ENCODE measurements around the gene BAG1. TPM values are rescaled to one million over a fixed set of nuclear protein-coding genes. Genes with fewer than 3 reads are reported as not detected.

The BAG1 gene
- polyA plus RNA-seq, 3 donors = 88.3 to 121 (median 99.5) TPM

- H3K27ac ChIP-seq (ENCODE audit: low read depth, low read length) = no peak overlapping the region
- WGBS, 3 donors = 52 to 88% (median 73%) methylated on average over 4 of the region's 4 CpGs
Measured at GRCh38 chr9:33228606-33229005, 35.9 kb downstream of the BAG1 start.

DNA sequence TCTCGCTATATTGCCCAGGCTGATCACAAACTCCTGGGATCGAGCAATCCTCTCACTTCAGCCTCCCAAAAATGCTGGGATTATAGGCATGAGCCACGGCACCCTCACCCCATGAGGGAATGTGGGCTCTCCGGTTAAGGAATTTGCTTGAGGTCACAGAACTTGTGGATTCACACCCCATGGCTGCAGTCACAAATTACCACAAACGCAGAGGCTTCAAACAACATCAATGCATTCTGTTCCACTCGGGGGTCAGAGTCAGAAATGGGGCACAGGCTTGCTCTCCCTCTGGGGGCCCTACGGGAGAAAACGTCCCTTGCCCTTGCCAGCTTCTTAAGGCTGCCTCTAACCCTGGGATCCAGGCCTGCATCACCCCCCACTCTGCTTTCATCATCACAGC lies 36.8 kb downstream of the BAG1 start:
- H3K27ac ChIP-seq (ENCODE audit: low read depth, low read length) = no peak overlapping the region
- WGBS, 3 donors = 74 to 86% (median 83%) methylated on average over 8 of the region's 8 CpGs

DNA sequence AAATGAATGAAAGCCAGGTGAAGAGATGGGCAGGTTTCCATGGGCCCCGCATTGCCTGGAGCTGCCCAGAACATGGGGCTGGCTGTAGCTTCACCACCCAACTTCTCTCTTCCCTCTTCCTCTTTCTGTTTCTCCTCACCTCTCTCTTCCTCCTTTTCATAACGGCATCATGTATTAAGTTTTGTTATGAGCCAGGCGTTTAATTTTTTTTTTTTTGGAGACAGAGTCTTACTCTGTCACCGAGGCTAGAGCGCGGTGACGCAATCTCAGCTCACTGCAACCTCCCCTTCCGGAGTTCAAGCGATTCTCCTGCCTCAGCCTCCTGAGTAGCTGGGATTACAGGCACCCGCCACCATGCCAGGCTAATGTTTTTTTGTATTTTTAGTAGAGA lies 37.5 kb downstream of the BAG1 start:
- H3K27ac ChIP-seq (ENCODE audit: low read depth, low read length) = no peak overlapping the region
- WGBS, 3 donors = 52 to 80% (median 58%) methylated on average over 10 of the region's 10 CpGs

GRCh38 chr9:33225319-33226147 lies 39.0 kb downstream of the BAG1 start:
- 21 to 28% (median 25%) methylated on average over 6 of the region's 6 CpGs for WGBS, 3 donors

GRCh38 chr9:33223696-33224095 lies 40.8 kb downstream of the BAG1 start:
- 53 to 89% (median 81%) methylated on average over 1 of the region's 1 CpG for WGBS, 3 donors
- H3K27ac ChIP-seq (ENCODE audit: low read depth, low read length) = no peak overlapping the region

More at GRCh38 chr9:33225319-33226147, 39.0 kb downstream of the BAG1 start:
- H3K27ac ChIP-seq (ENCODE audit: low read depth, low read length) = no peak overlapping the region

- WGBS, 3 donors = 62 to 72% (median 67%) methylated on average over 3 of the region's 3 CpGs
- H3K27ac ChIP-seq (ENCODE audit: low read depth, low read length) = no peak overlapping the region
Measured at GRCh38 chr9:33222031-33222430, 42.5 kb downstream of the BAG1 start.

DNA sequence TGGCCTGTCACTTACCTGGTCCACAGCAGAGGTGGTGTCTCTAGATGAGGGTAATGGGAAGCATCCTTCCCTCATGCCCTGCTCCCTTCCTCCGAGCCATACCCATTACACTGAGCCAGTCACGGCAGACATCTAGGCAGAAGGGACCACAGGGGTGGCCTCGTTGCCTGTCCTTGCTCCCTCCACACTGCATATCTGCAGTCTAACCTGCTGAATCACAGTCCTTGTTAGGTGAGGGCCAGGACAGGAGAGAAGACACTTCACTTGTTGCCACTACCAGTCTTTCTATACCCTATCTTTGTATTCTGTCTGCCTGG lies 43.0 kb downstream of the BAG1 start:
- 86 to 91% (median 88%) methylated on average over 3 of the region's 3 CpGs for WGBS, 3 donors
- no peak overlapping the region for H3K27ac ChIP-seq (ENCODE audit: low read depth, low read length)

- H3K27ac ChIP-seq (ENCODE audit: low read depth, low read length) = no peak overlapping the region
- 75 to 80% (median 76%) methylated on average over 14 of the region's 14 CpGs for WGBS, 3 donors
Measured at GRCh38 chr9:33220681-33221567, 43.6 kb downstream of the BAG1 start.

DNA sequence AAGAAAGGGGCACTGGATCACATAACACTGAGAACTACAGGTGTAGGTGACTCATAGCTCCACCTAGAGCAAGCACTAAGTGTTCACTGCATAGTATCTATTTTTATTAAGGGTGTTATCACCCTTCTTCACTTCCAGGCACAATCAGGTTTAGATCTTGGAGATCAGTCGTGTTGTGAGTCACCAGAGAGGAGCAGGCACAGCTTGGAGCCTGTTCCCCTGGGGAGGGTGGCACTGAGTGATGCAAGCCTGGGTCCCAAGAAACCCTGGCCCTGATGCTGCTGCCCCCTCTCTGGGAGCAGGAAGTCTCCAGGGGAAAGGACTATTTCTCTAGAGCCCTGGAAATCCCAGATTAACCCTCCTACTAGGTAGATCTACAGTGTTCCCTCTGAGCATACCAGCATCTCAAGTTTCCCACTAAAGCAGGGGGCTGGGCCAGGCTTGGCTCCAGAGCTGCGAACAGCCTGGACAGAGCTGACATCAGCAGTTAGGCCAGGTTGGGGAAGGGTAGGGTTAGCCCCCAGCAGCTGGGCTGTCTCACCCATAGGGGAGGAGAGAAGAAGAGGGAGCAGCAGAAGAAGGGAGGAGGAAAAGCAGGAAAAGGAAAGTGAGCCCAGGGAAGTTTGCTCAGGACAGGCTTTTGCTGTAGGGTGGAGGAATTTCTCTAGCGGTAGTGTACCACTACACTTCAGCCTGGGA lies 52.7 kb downstream of the BAG1 start:
- H3K27ac ChIP-seq (ENCODE audit: low read depth, low read length) = no peak overlapping the region
- WGBS, 3 donors = 55 to 66% (median 65%) methylated on average over 3 of the region's 3 CpGs

DNA sequence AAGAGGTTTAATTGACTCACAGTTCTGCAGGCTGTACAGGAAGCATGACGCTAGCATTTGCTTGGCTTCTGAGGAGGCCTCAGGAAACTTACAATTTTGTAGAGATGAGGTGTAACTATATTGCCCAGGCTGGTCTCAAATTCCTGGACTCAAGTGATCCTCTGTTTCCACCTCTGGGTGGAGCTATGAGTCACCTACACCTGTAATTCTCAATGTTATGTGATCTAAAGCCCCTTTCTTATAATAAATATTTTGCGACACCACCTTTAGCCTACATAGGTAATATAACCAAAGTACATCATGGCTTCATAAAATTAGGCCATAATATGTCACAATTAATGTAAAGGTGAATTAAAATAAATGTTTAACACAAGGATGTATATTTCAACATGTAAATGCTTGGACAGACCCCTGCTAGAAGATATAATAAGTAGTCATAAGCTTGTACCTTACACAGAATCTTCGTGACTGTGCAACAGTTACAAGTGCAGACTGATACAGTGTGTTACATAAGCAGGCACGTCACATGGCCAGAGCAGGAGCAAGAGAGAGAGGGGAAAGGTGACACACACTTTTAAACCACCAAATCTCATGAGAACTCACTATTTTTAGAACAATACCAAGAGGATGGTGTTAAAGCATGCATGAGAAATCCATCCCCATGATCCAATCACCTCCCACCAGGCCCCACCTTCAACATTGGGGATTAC lies 54.3 kb downstream of the BAG1 start:
- no peak overlapping the region for H3K27ac ChIP-seq (ENCODE audit: low read depth, low read length)
- 84 to 89% (median 86%) methylated on average over 4 of the region's 4 CpGs for whole genome bisulfite sequencing, 3 donors

DNA sequence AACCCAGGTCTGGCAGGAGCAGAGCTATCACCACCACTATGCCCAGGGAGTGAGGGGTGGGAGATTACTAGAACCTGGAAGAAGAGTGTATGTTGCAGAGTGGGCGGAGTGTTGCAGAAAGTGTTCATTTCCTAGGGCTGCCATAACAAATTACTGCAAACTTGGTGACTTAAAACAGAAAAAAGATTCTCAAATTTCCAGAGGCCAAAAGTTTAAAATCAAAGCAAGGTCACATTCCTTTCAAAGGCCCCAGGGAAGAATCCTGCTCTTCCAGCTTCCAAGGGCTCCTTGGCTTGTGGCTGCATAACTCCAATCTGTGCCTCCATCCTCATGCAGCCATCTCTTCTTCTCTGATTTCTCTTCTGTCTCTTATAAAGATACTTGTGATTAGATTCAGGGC lies 55.1 kb downstream of the BAG1 start:
- H3K27ac ChIP-seq (ENCODE audit: low read depth, low read length) = no peak overlapping the region
- 96 to 100% (median 100%) methylated on average over 1 of the region's 1 CpG for WGBS, 3 donors

- 30 to 43% (median 30%) methylated on average over 10 to 11 of the region's 11 CpGs for WGBS, 3 donors
- H3K27ac ChIP-seq (ENCODE audit: low read depth, low read length) = peak overlapping the region; percentile 52
Measured at GRCh38 chr9:33202552-33203201, 61.8 kb downstream of the BAG1 start.

Other genes starting within 250 kb of the BAG1 start
- 100 to 1,000 TPM in 2 of 3 donors, 10 to 100 TPM in 1; 35.6 to 127 (median 115) TPM for gene DNAJA1, start 239.4 kb downstream of the BAG1 start, polyA plus RNA-seq
- gene SMU1, start 188.0 kb downstream of the BAG1 start, polyA plus RNA-seq = 10 to 100 TPM in 2 of 3 donors, 1 to 10 TPM in 1; 4.7 to 13.9 (median 10.5) TPM
- gene B4GALT1, start 97.4 kb downstream of the BAG1 start, polyA plus RNA-seq = 10 to 100 TPM; 30.8 to 61.2 (median 40.8) TPM
- gene SPINK4, start 24.5 kb downstream of the BAG1 start, polyA plus RNA-seq = under 1 TPM in 2 of 3 donors, not detected in 1; 0.40 to 0.94 TPM
- gene CHMP5, start 341 bp upstream of the BAG1 start, polyA plus RNA-seq = 100 to 1,000 TPM in 1 of 3 donors, 10 to 100 TPM in 2; 27.3 to 104 (median 51.4) TPM
- 10 to 100 TPM; 10.2 to 16.7 (median 14.8) TPM for gene NFX1, start 25.8 kb upstream of the BAG1 start, polyA plus RNA-seq
- gene AQP7, start 137.9 kb upstream of the BAG1 start, polyA plus RNA-seq = 100 to 1,000 TPM in 2 of 3 donors, 10 to 100 TPM in 1; 42.7 to 548 (median 258) TPM
- gene AQP3, start 182.9 kb upstream of the BAG1 start, polyA plus RNA-seq = 10 to 100 TPM in 1 of 3 donors, 1 to 10 TPM in 2; 6.6 to 11.4 (median 6.6) TPM
- 10 to 100 TPM; 13.4 to 28.7 (median 13.7) TPM for gene NOL6, start 209.2 kb upstream of the BAG1 start, polyA plus RNA-seq